ENCODE measurements around the gene SORCS2.

The SORCS2 gene

DNA sequence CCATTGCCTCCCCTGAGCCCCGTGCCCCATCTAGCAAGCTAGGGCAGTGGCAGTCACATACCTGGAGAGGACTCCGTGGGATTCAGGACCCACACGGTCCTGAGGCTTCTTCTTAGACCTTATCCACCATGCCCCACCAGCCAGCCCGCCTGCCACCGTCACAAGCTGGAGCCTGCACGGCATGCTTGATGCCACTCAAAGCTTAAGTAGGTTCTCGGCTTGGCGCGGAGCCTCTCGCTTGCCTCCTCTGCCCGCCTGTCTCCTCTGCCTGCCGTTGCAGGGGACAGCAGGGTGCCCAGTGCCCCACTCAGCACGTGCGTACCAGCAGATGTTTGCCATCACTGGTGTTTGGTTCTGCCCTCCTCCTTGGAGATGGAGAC, 228.3 kb downstream of the SORCS2 start:
- TF ChIP-seq, protein P1, sequence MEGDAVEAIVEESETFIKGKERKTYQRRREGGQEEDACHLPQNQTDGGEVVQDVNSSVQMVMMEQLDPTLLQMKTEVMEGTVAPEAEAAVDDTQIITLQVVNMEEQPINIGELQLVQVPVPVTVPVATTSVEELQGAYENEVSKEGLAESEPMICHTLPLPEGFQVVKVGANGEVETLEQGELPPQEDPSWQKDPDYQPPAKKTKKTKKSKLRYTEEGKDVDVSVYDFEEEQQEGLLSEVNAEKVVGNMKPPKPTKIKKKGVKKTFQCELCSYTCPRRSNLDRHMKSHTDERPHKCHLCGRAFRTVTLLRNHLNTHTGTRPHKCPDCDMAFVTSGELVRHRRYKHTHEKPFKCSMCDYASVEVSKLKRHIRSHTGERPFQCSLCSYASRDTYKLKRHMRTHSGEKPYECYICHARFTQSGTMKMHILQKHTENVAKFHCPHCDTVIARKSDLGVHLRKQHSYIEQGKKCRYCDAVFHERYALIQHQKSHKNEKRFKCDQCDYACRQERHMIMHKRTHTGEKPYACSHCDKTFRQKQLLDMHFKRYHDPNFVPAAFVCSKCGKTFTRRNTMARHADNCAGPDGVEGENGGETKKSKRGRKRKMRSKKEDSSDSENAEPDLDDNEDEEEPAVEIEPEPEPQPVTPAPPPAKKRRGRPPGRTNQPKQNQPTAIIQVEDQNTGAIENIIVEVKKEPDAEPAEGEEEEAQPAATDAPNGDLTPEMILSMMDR (IDR thresholded peaks at IDR 0.05; ENCODE audit: low read depth, low read length) = no peak
- DNase-seq (ENCODE audit: low read depth in 2 of 2) = no peak
- H3K4me3 ChIP-seq (replicated peaks in 1 of 2; ENCODE audit: low read depth in 2 of 2, low read length in 2 of 2) = no peak overlapping the region

DNA sequence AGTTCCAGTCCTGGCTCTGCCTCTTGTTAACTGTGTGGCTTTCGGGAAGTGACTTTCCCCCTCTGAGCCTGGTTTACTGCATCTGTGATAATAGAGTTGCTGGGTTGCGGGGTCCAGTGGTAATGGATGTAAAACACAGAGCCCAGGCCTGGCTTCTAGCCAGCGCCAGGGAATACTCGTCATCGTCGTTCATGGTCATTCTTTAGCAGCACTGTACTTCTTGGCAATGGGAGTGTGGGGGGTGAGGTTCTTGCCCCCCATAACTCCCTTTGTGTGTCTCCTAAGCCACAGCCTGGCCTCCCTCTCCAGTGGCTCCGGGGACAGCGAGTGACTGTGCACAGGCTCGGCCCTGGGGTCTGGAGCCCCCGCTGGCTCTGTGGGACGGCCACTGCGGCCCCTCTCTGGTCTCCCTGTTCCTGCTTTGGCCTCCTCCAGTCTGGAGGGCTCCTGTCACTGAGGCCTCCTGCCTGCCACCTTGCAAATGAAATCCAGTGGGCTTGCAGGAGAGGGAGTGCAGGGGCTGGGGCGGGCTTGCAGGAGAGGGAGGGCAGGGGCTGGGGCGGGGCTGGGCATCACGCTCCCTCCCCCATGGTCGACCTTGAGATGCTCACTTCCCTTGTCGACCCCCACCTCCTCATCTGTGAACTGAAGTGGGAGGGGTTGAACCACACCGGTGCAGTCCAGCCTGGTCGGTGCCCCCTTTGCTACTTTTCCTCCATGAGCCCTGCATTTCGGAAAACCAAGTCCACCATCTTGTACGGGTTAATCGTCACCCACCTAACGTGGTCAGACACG, 229.2 kb downstream of the SORCS2 start:
- H3K4me3 ChIP-seq (replicated peaks in 1 of 2; ENCODE audit: low read depth in 2 of 2, low read length in 2 of 2) = no peak overlapping the region
- DNase-seq (ENCODE audit: low read depth in 2 of 2) = no peak
- TF ChIP-seq, protein P1 (IDR thresholded peaks at IDR 0.05; ENCODE audit: low read depth, low read length) = no peak

GRCh38 chr4:7422151-7422897, 230.0 kb downstream of the SORCS2 start:
- TF ChIP-seq, protein P1 (IDR thresholded peaks at IDR 0.05; ENCODE audit: low read depth, low read length) = no peak
- no peak for DNase-seq (ENCODE audit: low read depth in 2 of 2)

DNA sequence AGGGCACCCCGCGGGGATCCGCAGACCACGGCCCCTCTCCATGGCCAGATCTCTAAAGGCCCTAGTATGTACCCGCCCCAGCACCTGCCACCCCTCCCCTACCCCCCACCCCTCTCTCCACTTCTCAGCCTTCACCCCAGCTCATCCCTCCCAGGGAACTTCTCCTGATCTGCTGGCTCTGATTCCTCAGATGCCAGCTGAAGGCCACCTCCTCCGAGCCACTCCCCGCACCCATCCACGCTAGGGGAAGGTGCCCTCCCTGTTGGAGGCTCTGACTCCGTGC, 230.5 kb downstream of the SORCS2 start:
- no peak for DNase-seq (ENCODE audit: low read depth in 2 of 2)
- H3K4me3 ChIP-seq (replicated peaks in 1 of 2; ENCODE audit: low read depth in 2 of 2, low read length in 2 of 2) = no peak overlapping the region
- TF ChIP-seq, protein P1 (IDR thresholded peaks at IDR 0.05; ENCODE audit: low read depth, low read length) = no peak

More at GRCh38 chr4:7422151-7422897, 230.0 kb downstream of the SORCS2 start:
- no peak overlapping the region for H3K4me3 ChIP-seq (replicated peaks in 1 of 2; ENCODE audit: low read depth in 2 of 2, low read length in 2 of 2)

DNA sequence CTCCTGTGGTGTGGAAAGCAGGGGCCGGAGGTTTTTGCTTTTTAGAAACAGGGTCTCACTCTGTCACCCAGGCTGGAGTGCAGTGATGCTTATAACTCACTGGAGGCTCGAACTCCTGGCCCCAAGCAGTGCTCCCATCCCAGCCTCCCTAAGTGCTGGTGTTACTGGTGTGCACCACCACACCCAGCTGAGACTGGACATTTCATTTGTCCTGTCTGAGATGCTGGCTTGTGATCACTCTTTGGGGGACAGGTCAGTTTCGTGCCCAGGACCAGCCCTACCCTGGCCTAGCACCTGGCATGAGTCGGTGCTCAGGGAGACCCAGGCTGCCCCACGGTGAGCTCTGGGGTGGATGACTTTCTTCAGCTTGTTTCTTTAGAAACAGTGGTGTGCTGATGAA, 231.1 kb downstream of the SORCS2 start:
- no peak for DNase-seq (ENCODE audit: low read depth in 2 of 2)
- TF ChIP-seq, protein P1 (IDR thresholded peaks at IDR 0.05; ENCODE audit: low read depth, low read length) = no peak
- H3K4me3 ChIP-seq (replicated peaks in 1 of 2; ENCODE audit: low read depth in 2 of 2, low read length in 2 of 2) = no peak overlapping the region

GRCh38 chr4:7423801-7424552, 231.6 kb downstream of the SORCS2 start:
- no peak for DNase-seq (ENCODE audit: low read depth in 2 of 2)
- H3K4me3 ChIP-seq (replicated peaks in 1 of 2; ENCODE audit: low read depth in 2 of 2, low read length in 2 of 2) = no peak overlapping the region
- TF ChIP-seq, protein P1 (IDR thresholded peaks at IDR 0.05; ENCODE audit: low read depth, low read length) = no peak
